GM12891 (cell line): ENCODE results near the gene PRPF31.
A peak's percentile ranks its signal among the peaks of the same experiment; 100 is the strongest.

Experiments
- POLR2A ChIP-seq: IDR thresholded peaks from 2 replicates; pipeline ENCODE4 v1.6.1; 2011; ENCODE audit warnings: low read depth, low read length, control low read depth
- POLR2AphosphoS5 ChIP-seq: IDR thresholded peaks from 2 replicates; pipeline ENCODE4 v1.6.1; 2011; ENCODE audit warnings: low read depth, low read length, control low read depth
- POU2F2 ChIP-seq: IDR thresholded peaks from 2 replicates; pipeline ENCODE4 v1.6.1; 2011; ENCODE audit warnings: low read depth, mild to moderate bottlenecking, control low read depth, low read length, moderate library complexity
- SPI1 ChIP-seq: IDR thresholded peaks from 2 replicates; pipeline ENCODE4 v1.6.1; 2011; ENCODE audit warnings: low read depth, low read length, control low read depth
- TAF1 ChIP-seq: IDR thresholded peaks from 2 replicates; pipeline ENCODE4 v1.6.1; 2011; ENCODE audit warnings: low read depth, low read length, control low read depth

GRCh38 chr19:54172471-54173358, 57.2 kb downstream of the PRPF31 start, which contains the start of gene TMC4:
- TF ChIP-seq POLR2A: no peak
- TF ChIP-seq POLR2AphosphoS5: no peak
- TF ChIP-seq TAF1: no peak
- TF ChIP-seq SPI1: 0 out of 2 replicates have a peak, but pooled peaks have one; percentile 6
- TF ChIP-seq POU2F2: no peak
